BJ (cell line): Measurements from ENCODE around the gene CLEC16A. TPM values are rescaled to one million over a fixed set of nuclear protein-coding genes. Genes with fewer than 3 reads are reported as not detected.
A peak's percentile ranks its signal among the peaks of the same experiment; 100 is the strongest.

Source experiments
- CTCF ChIA-PET: fragments of 350-600 bp; formaldehyde crosslinking; extraction: SDS; loops from one replicate; lab custom pipeline; 2021; ENCODE audit warnings: antibody characterized with exemption, inconsistent platforms; lab: Yijun Ruan, JAX
- POLR2A ChIA-PET: fragments of 300-600 bp; sonication (Branson Sonifier 250); formaldehyde crosslinking; extraction: SDS; loops from one replicate; lab custom pipeline; 2021; ENCODE audit warnings: antibody characterized with exemption; lab: Charles Lee
- DNase-seq: peaks from one replicate; pipeline ENCODE4 v3.0.0-alpha.2; 2011; ENCODE audit warnings: low read depth
- H3K27me3 ChIP-seq: 2 replicates; pipeline ENCODE4 v1.6.0; 2011; ENCODE audit warnings: low read length; ENCODE audit not compliant: control insufficient read depth, insufficient read depth
- H3K36me3 ChIP-seq: 2 replicates; pipeline ENCODE4 v1.5.1; 2011; ENCODE audit warnings: low read length; ENCODE audit not compliant: control insufficient read depth, insufficient read depth
- H3K4me3 ChIP-seq: 2 replicates; pipeline ENCODE4 v1.5.1; 2011; ENCODE audit warnings: low read depth, mild to moderate bottlenecking, control low read depth, low read length
- polyA plus RNA-seq: library from polyadenylated mRNA; depleted of rRNA; stranded (reverse); fragments of >200 nt; gene quantifications from 2 replicates; pipeline ENCODE4 v1.2.3, GENCODE V29; 2011
- TF ChIP-seq, protein P1 (sequence below): IDR thresholded peaks from 2 replicates; pipeline ENCODE4 v1.5.1; 2011; ENCODE audit warnings: low read depth, mild to moderate bottlenecking, control low read depth, inconsistent platforms, low read length, moderate library complexity; ENCODE audit not compliant: insufficient read depth

Gene CLEC16A
- polyA plus RNA-seq, 1 experiment, result 8.7 TPM

DNA sequence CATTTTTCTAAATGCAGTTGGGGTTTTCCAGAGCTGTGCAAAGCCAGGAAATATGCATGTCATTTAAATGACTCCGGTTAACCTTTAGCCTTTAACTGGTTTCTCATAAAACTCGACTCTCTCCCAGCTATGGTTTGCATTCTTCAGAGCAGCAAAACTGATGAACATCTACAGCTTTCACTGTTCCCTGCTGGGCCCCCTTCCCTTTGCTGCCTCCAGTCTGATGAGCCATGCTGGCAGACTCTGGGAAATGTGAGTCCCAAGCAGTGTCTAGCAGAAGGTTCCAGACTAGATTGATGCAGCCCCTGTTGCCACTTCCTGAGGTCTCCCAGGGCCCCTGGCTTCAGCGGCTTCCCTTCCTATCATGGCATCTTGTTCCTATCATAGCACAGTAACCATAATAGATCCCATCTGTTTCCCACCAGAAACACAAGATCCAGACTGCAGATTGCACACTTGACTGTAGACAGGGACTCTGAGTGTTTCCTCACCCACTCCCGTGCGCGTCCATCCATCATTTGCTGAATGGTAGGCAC lies 135.4 kb downstream of the CLEC16A start:
- TF ChIP-seq, protein P1, sequence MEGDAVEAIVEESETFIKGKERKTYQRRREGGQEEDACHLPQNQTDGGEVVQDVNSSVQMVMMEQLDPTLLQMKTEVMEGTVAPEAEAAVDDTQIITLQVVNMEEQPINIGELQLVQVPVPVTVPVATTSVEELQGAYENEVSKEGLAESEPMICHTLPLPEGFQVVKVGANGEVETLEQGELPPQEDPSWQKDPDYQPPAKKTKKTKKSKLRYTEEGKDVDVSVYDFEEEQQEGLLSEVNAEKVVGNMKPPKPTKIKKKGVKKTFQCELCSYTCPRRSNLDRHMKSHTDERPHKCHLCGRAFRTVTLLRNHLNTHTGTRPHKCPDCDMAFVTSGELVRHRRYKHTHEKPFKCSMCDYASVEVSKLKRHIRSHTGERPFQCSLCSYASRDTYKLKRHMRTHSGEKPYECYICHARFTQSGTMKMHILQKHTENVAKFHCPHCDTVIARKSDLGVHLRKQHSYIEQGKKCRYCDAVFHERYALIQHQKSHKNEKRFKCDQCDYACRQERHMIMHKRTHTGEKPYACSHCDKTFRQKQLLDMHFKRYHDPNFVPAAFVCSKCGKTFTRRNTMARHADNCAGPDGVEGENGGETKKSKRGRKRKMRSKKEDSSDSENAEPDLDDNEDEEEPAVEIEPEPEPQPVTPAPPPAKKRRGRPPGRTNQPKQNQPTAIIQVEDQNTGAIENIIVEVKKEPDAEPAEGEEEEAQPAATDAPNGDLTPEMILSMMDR, result no peak
- peak; percentile 96 for DNase-seq
- no peak overlapping the region for H3K4me3 ChIP-seq
- no peaks in the 10 kb centered on the region for H3K27me3 ChIP-seq
- ChIA-PET POLR2A (interaction anchor here (0.5 to 0.6 kb wide), 2 partner anchors 40 to 176 kb away, joined by 3 read pairs; partner anchors contain the start of gene SOCS1), CTCF (interaction anchor here (0.9 to 1.2 kb wide), 3 partner anchors 72 to 179 kb away, joined by 3 to 6 read pairs (median 3); partner anchors contain the start of gene SOCS1)
- 0 out of 2 replicates have a peak, but pooled peaks cover 1% of the 10 kb centered on the region for H3K36me3 ChIP-seq

DNA sequence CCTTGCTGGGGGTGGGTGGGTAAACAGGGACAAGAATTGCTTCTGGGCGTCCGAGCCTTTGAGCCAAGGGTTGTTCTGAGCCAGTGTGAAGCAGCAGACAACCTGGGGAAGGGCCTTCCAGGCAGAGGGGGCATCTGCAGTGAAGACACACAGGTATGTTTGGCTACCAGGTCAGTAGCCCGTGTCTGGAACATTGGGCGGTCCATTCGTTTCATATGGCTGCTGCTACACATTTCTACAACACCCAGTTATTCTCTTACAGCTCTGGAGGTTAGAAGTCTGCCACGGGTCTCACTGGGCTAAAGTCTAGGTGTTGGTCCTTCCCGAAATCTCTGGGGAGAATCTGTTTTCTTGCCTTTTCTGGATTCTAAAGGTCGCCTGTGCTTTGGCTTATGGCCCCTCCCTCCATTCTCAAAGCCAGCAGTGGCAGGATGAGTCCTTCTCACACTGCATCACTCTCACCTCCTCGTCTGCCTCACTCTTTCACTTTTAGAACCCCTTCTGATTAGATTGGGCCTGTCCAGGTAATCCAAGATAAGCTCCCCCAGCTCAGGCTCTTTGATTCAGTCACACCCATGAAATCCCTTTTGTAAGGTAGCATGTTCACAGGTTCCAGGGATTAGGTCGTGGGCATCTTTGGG lies 136.1 kb downstream of the CLEC16A start:
- Histone ChIP-seq H3K36me3 (0 out of 2 replicates have a peak, but pooled peaks cover 1% of the 10 kb centered on the region), H3K27me3 (no peaks in the 10 kb centered on the region), H3K4me3 (no peak overlapping the region)
- CTCF ChIA-PET, result interaction anchor here (0.8 to 1.3 kb wide), 2 partner anchors 14 to 177 kb away, joined by 3 read pairs; no protein-coding TSS in a partner anchor
- DNase-seq, result no peak
- TF ChIP-seq, protein P1, result no peak
- POLR2A ChIA-PET, result no interaction called here

DNA sequence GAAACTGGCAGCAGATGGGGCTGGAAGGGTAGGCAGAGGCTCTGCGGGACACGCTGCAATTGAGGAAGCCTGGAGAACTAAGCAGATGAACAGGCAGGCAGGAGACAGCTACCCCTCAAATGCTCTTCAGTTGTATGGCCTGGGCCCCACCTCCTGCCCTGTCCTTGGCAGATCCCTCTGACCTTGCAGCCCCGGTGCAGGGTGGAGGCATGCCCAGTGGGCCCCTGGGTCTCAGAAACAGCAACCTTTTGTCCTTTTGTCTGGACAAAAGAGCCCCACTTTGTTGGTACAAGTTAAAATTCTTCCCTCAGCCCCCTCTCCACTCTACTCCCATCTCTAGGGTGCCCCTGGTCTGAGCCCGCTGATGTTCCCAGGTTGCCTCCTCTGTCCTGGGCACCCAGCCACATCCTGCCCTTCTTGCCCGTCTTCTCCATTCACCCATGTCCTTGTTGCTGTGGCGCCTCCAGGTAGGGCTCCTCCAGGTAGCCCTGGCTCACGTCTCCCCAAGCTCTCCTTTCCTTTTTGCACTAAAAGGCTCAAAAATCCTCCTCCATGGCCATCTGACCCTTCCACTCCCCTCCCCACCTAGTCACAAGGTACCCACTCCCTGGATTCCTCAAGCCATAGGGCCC lies 136.8 kb downstream of the CLEC16A start:
- CTCF ChIA-PET, result interaction anchor here (0.7 to 1.3 kb wide), 3 partner anchors 13 to 176 kb away, joined by 3 read pairs; no protein-coding TSS in a partner anchor
- H3K36me3 ChIP-seq, result 0 out of 2 replicates have a peak, but pooled peaks cover 1% of the 10 kb centered on the region
- H3K27me3 ChIP-seq, result no peaks in the 10 kb centered on the region
- POLR2A ChIA-PET, result no interaction called here
- no peak for DNase-seq
- TF ChIP-seq, protein P1, result no peak
- no peak overlapping the region for H3K4me3 ChIP-seq

- H3K27me3 ChIP-seq, result no peaks in the 10 kb centered on the region
- CTCF ChIA-PET, result interaction anchor here (0.6 to 2.1 kb wide), 8 partner anchors 11 to 176 kb away, joined by 3 to 6 read pairs (median 4); partner anchors contain the start of gene SOCS1
Measured at GRCh38 chr16:11082108-11082859, 137.9 kb downstream of the CLEC16A start.

More at GRCh38 chr16:11082108-11082859, 137.9 kb downstream of the CLEC16A start:
- POLR2A ChIA-PET, result no interaction called here
- TF ChIP-seq, protein P1, result no peak
- no peak for DNase-seq
- Histone ChIP-seq H3K4me3 (no peak overlapping the region), H3K36me3 (0 out of 2 replicates have a peak, but pooled peaks cover 1% of the 10 kb centered on the region)
